HCT116 (cell line): Measurements from ENCODE around the gene TUG1. TPM values are rescaled to one million over a fixed set of nuclear protein-coding genes. Genes with fewer than 3 reads are reported as not detected.

Experiments used
- ATAC-seq: fragments of 200-7000 bp; cut with Tn5 transposase; 2 replicates; pipeline ENCODE4 v1.9.1; 2020; ENCODE audit warnings: mild to moderate bottlenecking, moderate library complexity
- BruUV-seq: library from RNA; stranded (reverse); fragments of 400-500 nt; replicated peaks from 2 replicates; lab custom pipeline; 2021; lab: Mats Ljungman, UMichigan
- CTCF ChIA-PET: fragments of 300-600 bp; sonication (Branson Sonifier 250); formaldehyde crosslinking; loops from one replicate; lab custom pipeline; 2021; ENCODE audit warnings: antibody characterized with exemption; lab: Charles Lee
- POLR2A ChIA-PET: fragments of 300-600, 350-600 bp; sonication (Branson Sonifier 250); formaldehyde crosslinking; loops from one replicate; lab custom pipeline; 2021; ENCODE audit warnings: antibody characterized with exemption; lab: Charles Lee
- RAD21 ChIA-PET, 2 experiments: fragments of 300-600 bp; sonication (Branson Sonifier 250); formaldehyde crosslinking; loops; one replicate each; lab custom pipeline; 2023; ENCODE audit warnings: low total read pairs in 2 of 2; ENCODE audit not compliant: uncharacterized antibody in 2 of 2, unreplicated experiment in 2 of 2, low non-redundant PET in 1 of 2; lab: Charles Lee
- DNase-seq: peaks from one replicate; pipeline ENCODE4 v3.0.0-alpha.2; 2010; ENCODE audit warnings: low read depth, low spot score
- H2AFZ ChIP-seq: fragments of 200-600 bp; shearing (Covaris generic), sonication (generic); 2 replicates; pipeline ENCODE4 v1.6.1; 2017; ENCODE audit warnings: low read depth, mixed run types, mixed read lengths, antibody characterized with exemption, low read length; ENCODE audit not compliant: poor library complexity, severe bottlenecking
- H3K27ac ChIP-seq: 2 replicates; pipeline ENCODE4 v1.5.1; 2012; ENCODE audit warnings: low read depth, low read length
- H3K27me3 ChIP-seq: fragments of 200-600 bp; sonication (generic); 2 replicates; pipeline ENCODE4 v1.6.1; 2016; ENCODE audit warnings: mixed run types, low read length, mixed read lengths; ENCODE audit not compliant: insufficient read depth
- H3K36me3 ChIP-seq, 2 experiments: fragments of 200-500 bp in 1 of 2; fragments of 200-600 bp in 1 of 2; sonication (Bioruptor generic) in 1 of 2; sonication (generic) in 1 of 2; 2 replicates each; pipeline versions ENCODE4 v1.5.1 to v1.6.1; 2014 to 2016; ENCODE audit warnings: low read length in 2 of 2, inconsistent platforms in 1 of 2, mixed read lengths in 1 of 2, mixed run types in 1 of 2; ENCODE audit not compliant: insufficient read depth in 2 of 2, control insufficient read depth in 1 of 2
- H3K4me1 ChIP-seq, 2 experiments: fragments of 200-600 bp in 1 of 2; sonication (generic) in 1 of 2; 2 replicates each; pipeline versions ENCODE4 v1.5.1 to v1.6.1; 2012 to 2017; ENCODE audit warnings: low read length in 2 of 2, inconsistent platforms in 1 of 2, mild to moderate bottlenecking in 1 of 2, mixed read lengths in 1 of 2, mixed run types in 1 of 2, moderate library complexity in 1 of 2; ENCODE audit not compliant: insufficient read depth in 2 of 2, control insufficient read depth in 1 of 2
- H3K4me2 ChIP-seq: fragments of 200-600 bp; sonication (generic); 2 replicates; pipeline ENCODE4 v1.6.1; 2017; ENCODE audit warnings: mixed run types, low read length, mixed read lengths
- H3K4me3 ChIP-seq, 2 experiments: fragments of 200-600 bp in 1 of 2; sonication (generic) in 1 of 2; replicated peaks in 1 of 2; 2 replicates each; pipeline ENCODE4 v1.5.1; 2011 to 2016; ENCODE audit warnings: low read length in 2 of 2, control low read depth in 1 of 2, low read depth in 1 of 2, mild to moderate bottlenecking in 1 of 2, mixed read lengths in 1 of 2, mixed run types in 1 of 2
- H3K79me2 ChIP-seq: fragments of 200-600 bp; sonication (generic); 2 replicates; pipeline ENCODE4 v1.6.1; 2017; ENCODE audit warnings: mild to moderate bottlenecking, mixed run types, low read length, moderate library complexity, mixed read lengths; ENCODE audit not compliant: insufficient read depth
- H3K9ac ChIP-seq: fragments of 200-600 bp; sonication (generic); 2 replicates; pipeline ENCODE4 v1.6.1; 2016; ENCODE audit warnings: low read length, mixed read lengths
- H3K9me2 ChIP-seq: fragments of 200-600 bp; sonication (generic), shearing (Covaris generic); 2 replicates; pipeline ENCODE4 v1.6.1; 2017; ENCODE audit warnings: mixed run types, mild to moderate bottlenecking, moderate library complexity; ENCODE audit not compliant: insufficient read depth
- H3K9me3 ChIP-seq, 2 experiments: fragments of 200-500 bp in 1 of 2; fragments of 200-600 bp in 1 of 2; sonication (Bioruptor generic) in 1 of 2; sonication (generic) in 1 of 2; 2 replicates each; pipeline ENCODE4 v1.6.1; 2014 to 2017; ENCODE audit warnings: low read length in 2 of 2, mixed read lengths in 2 of 2, inconsistent platforms in 1 of 2, low read depth in 1 of 2, mild to moderate bottlenecking in 1 of 2, mixed run types in 1 of 2, moderate library complexity in 1 of 2; ENCODE audit not compliant: control insufficient read depth in 1 of 2, insufficient read depth in 1 of 2
- H4K20me1 ChIP-seq: fragments of 200-600 bp; sonication (generic), shearing (Covaris generic); 2 replicates; pipeline ENCODE4 v1.6.1; 2017; ENCODE audit warnings: mixed run types, mild to moderate bottlenecking, moderate library complexity; ENCODE audit not compliant: insufficient read depth
- ELF1 ChIP-seq: IDR thresholded peaks from 2 replicates; pipeline ENCODE4 v1.6.1; 2012; ENCODE audit warnings: low read depth, borderline replicate concordance
- EZH2phosphoT487 ChIP-seq: fragments of 200-600 bp; IDR thresholded peaks from 2 replicates; pipeline ENCODE4 v1.6.1; 2018; ENCODE audit warnings: antibody characterized with exemption, borderline replicate concordance
- FOSL1 ChIP-seq: IDR thresholded peaks from 2 replicates; pipeline ENCODE4 v1.6.1; 2012; ENCODE audit warnings: low read depth
- POLR2A ChIP-seq: IDR thresholded peaks from 2 replicates; pipeline ENCODE4 v1.7.0; 2011; ENCODE audit warnings: borderline replicate concordance; ENCODE audit not compliant: insufficient read depth, insufficient read length; ENCODE audit errors: extremely low read depth
- RAD21 ChIP-seq: IDR thresholded peaks from 2 replicates; pipeline ENCODE4 v1.6.1; 2012; ENCODE audit warnings: low read depth, mild to moderate bottlenecking
- SIN3A ChIP-seq: IDR thresholded peaks from 2 replicates; pipeline ENCODE4 v1.6.1; 2012; ENCODE audit warnings: low read depth
- SP1 ChIP-seq: IDR thresholded peaks from 2 replicates; pipeline ENCODE4 v1.6.1; 2012; ENCODE audit warnings: low read depth
- TCF7L2 ChIP-seq: IDR thresholded peaks from 2 replicates; pipeline ENCODE4 v1.7.0; 2011; ENCODE audit warnings: borderline replicate concordance, inconsistent platforms; ENCODE audit not compliant: insufficient read depth, insufficient read length; ENCODE audit errors: extremely low read depth
- ZFX ChIP-seq: fragments of 450-650 bp; IDR thresholded peaks from 2 replicates; pipeline ENCODE4 v1.6.1; 2017
- ZNF274 ChIP-seq: fragments of 200-500 bp; sonication (Bioruptor generic); IDR thresholded peaks from 2 replicates; pipeline ENCODE4 v1.6.1; 2014; ENCODE audit warnings: mild to moderate bottlenecking, low read depth, low read length, inconsistent platforms
- intact Hi-C: fragments of 100-400 bp; cut with micrococcal nuclease; formaldehyde crosslinking; loops from 2 replicates; pipeline ENCODE4 v1.10.0; 2022
- total RNA-seq: library from RNA; stranded (reverse); gene quantifications from one replicate; pipeline ENCODE4 v1.2.1, GENCODE V29; 2021; ENCODE audit not compliant: unreplicated experiment
- TF ChIP-seq, protein P1 (sequence below): IDR thresholded peaks from 2 replicates; pipeline ENCODE4 v1.6.1; 2011; ENCODE audit warnings: mild to moderate bottlenecking, low read length, moderate library complexity; ENCODE audit not compliant: insufficient replicate concordance; ENCODE audit errors: extremely low read depth
- TF ChIP-seq, protein P2 (sequence below): IDR thresholded peaks from 2 replicates; pipeline ENCODE4 v1.6.1; 2012

Gene TUG1
- total RNA-seq, 1 experiment from 2014 or later: 45.0 TPM

DNA sequence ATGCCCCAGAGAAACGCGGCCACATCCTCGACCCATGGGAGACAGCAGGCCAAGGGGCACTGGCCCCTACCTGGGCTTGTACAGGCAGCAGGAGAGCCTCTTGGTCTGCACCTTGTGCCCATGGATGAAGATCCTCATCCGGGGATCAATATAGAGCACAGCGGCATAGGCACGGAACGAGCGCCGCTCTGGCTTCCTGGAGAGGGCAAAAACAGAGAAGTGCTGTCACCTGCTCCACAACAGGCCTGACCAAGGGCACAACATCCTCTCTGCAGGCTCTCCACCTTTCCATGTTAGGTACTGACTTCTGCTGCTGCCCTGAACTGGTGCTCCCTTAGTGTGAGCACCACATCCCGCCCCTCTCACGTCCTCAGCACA is 27.7 kb upstream of the TUG1 start (continued):
- TF ChIP-seq, protein P1, sequence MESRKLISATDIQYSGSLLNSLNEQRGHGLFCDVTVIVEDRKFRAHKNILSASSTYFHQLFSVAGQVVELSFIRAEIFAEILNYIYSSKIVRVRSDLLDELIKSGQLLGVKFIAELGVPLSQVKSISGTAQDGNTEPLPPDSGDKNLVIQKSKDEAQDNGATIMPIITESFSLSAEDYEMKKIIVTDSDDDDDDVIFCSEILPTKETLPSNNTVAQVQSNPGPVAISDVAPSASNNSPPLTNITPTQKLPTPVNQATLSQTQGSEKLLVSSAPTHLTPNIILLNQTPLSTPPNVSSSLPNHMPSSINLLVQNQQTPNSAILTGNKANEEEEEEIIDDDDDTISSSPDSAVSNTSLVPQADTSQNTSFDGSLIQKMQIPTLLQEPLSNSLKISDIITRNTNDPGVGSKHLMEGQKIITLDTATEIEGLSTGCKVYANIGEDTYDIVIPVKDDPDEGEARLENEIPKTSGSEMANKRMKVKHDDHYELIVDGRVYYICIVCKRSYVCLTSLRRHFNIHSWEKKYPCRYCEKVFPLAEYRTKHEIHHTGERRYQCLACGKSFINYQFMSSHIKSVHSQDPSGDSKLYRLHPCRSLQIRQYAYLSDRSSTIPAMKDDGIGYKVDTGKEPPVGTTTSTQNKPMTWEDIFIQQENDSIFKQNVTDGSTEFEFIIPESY: no peak
- TF ChIP-seq SIN3A (no peak), RAD21 (no peak)
- TF ChIP-seq, all 23 proteins: peak for 0

DNA sequence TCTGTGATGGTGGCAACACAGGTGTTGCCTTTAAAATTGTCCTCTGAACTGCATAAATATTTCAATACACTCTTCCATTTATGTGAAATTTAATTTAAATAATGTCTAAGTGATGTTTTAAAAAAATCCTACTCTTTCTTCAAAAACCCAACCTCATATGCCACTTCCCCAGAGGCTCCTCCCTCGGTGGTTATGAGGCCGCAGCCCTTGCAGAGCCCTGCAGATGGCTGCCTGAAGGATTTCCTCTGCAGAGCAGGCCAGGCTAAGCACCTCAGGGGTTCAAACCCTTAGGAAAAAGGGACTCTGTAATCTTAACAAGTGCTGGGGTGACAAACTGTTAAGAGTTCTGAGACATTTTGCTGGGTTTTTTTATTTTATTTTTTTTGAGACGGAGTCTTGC is 25.7 kb upstream of the TUG1 start:
- ATAC-seq: no peak

DNA sequence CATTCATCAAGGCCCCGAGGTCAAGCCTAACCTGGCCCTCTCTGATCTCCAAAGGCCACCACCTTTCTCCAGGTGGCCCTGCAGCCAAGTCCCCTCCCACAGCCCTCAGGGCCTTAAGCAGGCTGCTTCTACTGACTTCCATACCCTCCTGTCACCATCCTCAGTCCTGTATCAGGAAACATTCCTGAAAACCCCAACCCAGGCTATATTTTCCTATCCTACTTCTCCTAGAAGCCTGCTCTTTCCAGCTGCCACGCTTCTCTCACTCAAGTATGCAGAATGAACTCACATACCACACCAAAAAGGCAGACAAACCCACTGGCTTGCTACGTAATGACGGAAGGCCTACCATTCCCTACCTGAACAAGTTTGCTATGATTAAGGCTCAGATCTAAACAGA is 24.1 kb upstream of the TUG1 start:
- no peak overlapping the region for H3K4me2 ChIP-seq
- ATAC-seq: no peak
- no peak for TF ChIP-seq TCF7L2
- no peak for TF ChIP-seq FOSL1
- TF ChIP-seq ZFX: no peak
- no peak for TF ChIP-seq ELF1
- no peak for TF ChIP-seq SP1
- no peak for TF ChIP-seq ZNF274
- TF ChIP-seq, protein P2, sequence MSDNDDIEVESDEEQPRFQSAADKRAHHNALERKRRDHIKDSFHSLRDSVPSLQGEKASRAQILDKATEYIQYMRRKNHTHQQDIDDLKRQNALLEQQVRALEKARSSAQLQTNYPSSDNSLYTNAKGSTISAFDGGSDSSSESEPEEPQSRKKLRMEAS: no peak
- TF ChIP-seq RAD21: no peak
- TF ChIP-seq POLR2A: no peak
- TF ChIP-seq, all 23 proteins: peak for 0
- Histone ChIP-seq H4K20me1 (no peaks in the 10 kb centered on the region), H3K9ac (no peak overlapping the region), H3K4me1 (no peaks in the 10 kb centered on the region), H3K36me3 (peaks cover 5 to 20% of the 10 kb centered on the region in 2 experiments; a peak in 3 of 4 replicates), H3K9me2 (no peaks in the 10 kb centered on the region), H2AFZ (no peak overlapping the region), H3K27me3 (no peaks in the 10 kb centered on the region), H3K4me3 (no peak overlapping the region), H3K9me3 (no peaks in the 10 kb centered on the region), H3K79me2 (no peaks in the 10 kb centered on the region), H3K27ac (no peak overlapping the region)
- ChIA-PET CTCF (interaction anchor here (2.9 kb wide), 1 partner anchor 139 kb away, joined by 23 read pairs; no protein-coding TSS in a partner anchor), POLR2A (no interaction called here), RAD21 (no interaction called here)
- BruUV-seq: no TSS peak
- DNase-seq: no peak
- intact Hi-C loops: no loop called here

More for the DNA sequence above, 25.7 kb upstream of the TUG1 start:
- Histone ChIP-seq H3K27ac (no peak overlapping the region), H3K9me2 (no peaks in the 10 kb centered on the region), H3K36me3 (peaks cover 5 to 27% of the 10 kb centered on the region in 2 experiments; a peak in 3 of 4 replicates), H2AFZ (no peak overlapping the region), H3K4me2 (no peak overlapping the region), H3K4me3 (no peak overlapping the region), H3K27me3 (no peaks in the 10 kb centered on the region), H3K9me3 (no peaks in the 10 kb centered on the region), H3K79me2 (no peaks in the 10 kb centered on the region), H3K4me1 (no peaks in the 10 kb centered on the region), H3K9ac (no peak overlapping the region), H4K20me1 (no peaks in the 10 kb centered on the region)
- DNase-seq: no peak
- intact Hi-C loops: no loop called here
- BruUV-seq: no TSS peak
- ChIA-PET RAD21 (no interaction called here), CTCF (no interaction called here), POLR2A (no interaction called here)
- no peak for TF ChIP-seq EZH2phosphoT487
